Skeletal muscle satellite cell (primary cell): Measurements from ENCODE around the gene MEGF8.

ENCODE experiments used
- H3K27me3 ChIP-seq: 2 replicates; pipeline ENCODE4 v1.7.0; 2013; ENCODE audit warnings: low read length; ENCODE audit not compliant: control insufficient read depth, insufficient read depth
- H3K36me3 ChIP-seq: 2 replicates; pipeline ENCODE4 v1.7.0; 2013; ENCODE audit warnings: mild to moderate bottlenecking, control low read depth, low read length; ENCODE audit not compliant: insufficient read depth
- H3K4me1 ChIP-seq: 2 replicates; pipeline ENCODE4 v1.7.0; 2013; ENCODE audit warnings: low read length; ENCODE audit not compliant: control insufficient read depth, insufficient read depth
- H3K4me2 ChIP-seq: 2 replicates; pipeline ENCODE4 v1.7.0; 2013; ENCODE audit warnings: mild to moderate bottlenecking, low read length
- H3K4me3 ChIP-seq: 2 replicates; pipeline ENCODE4 v1.7.0; 2013; ENCODE audit warnings: low read length
- H3K9ac ChIP-seq: 2 replicates; pipeline ENCODE4 v1.7.0; 2013; ENCODE audit warnings: mild to moderate bottlenecking, low read depth, low read length, moderate library complexity
- H3K9me3 ChIP-seq: replicated peaks from 2 replicates; pipeline ENCODE4 v1.7.0; 2013; ENCODE audit warnings: mild to moderate bottlenecking, control low read depth, low read length

The MEGF8 gene

DNA sequence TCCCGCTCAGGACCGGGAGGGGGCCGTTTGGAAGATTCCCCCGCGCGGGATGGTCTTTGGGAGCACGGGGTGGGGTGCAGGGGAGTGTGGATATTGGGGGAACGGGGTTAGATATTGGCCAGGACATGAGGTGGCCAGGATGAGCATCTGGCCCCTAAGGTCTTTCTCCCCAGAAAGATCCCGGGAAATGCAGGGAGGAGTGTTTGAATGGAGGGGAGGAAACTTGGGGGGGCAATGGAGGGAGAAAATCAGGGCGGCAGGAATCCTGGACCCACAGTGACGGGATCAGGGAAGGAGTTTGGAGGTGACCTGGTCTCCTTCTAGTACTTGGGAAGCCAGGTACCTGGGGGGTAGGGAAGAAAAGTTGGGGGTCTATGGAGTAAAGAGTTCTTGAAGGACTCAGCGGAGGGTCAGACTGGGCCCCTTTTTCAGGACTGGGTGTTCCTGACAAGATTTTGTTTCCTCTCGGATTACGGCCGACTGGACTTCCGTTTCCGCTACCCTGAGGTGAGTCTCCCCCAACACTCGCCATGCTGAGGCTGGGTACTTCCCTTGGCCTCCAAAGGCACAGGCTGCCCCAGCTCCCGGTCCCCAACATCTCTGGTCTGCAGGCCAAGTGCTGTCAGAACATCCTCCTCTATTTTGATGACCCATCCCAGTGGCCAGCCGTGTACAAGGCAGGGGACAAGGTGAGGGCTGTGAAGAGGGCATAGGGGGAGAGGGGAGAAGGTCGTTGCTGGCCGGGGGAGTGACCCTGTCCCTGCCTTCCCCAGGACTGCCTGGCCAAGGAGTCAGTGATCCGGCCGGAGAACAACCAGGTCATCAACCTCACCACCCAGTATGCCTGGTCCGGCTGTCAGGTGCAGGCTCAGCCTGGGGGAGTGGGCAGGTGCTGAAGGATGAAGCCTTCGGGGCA, 11.3 kb upstream of the MEGF8 start:
- no peaks in the 10 kb centered on the region for H3K36me3 ChIP-seq
- peak overlapping the region; percentile 82 for H3K4me2 ChIP-seq
- peaks cover 19% of the 10 kb centered on the region for H3K4me1 ChIP-seq
- H3K27me3 ChIP-seq, result peaks cover 43% of the 10 kb centered on the region
- H3K9ac ChIP-seq, result no peak overlapping the region
- H3K4me3 ChIP-seq, result no peak overlapping the region
- no peaks in the 10 kb centered on the region for H3K9me3 ChIP-seq

DNA sequence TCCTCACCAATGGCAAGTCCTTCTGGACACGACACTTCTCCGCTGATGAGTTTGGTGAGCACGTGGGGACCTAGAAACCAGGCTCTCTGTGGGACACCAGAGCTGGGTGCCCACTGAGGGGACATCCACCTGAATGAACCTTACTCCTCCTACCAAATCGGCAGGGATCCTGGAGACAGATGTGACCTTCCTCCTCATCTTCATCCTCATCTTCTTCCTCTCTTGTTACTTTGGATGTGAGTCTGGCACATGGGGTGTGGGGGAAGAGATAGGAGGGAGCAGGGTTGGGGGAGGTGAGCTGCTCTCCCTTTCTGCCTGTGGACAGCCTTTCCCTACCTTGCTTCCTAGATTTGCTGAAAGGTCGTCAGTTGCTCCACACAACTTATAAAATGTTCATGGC, 10.4 kb upstream of the MEGF8 start:
- Histone ChIP-seq H3K9me3 (no peaks in the 10 kb centered on the region), H3K27me3 (peaks cover 43% of the 10 kb centered on the region), H3K4me2 (no peak overlapping the region), H3K9ac (no peak overlapping the region), H3K4me1 (peaks cover 19% of the 10 kb centered on the region), H3K36me3 (no peaks in the 10 kb centered on the region), H3K4me3 (no peak overlapping the region)

DNA sequence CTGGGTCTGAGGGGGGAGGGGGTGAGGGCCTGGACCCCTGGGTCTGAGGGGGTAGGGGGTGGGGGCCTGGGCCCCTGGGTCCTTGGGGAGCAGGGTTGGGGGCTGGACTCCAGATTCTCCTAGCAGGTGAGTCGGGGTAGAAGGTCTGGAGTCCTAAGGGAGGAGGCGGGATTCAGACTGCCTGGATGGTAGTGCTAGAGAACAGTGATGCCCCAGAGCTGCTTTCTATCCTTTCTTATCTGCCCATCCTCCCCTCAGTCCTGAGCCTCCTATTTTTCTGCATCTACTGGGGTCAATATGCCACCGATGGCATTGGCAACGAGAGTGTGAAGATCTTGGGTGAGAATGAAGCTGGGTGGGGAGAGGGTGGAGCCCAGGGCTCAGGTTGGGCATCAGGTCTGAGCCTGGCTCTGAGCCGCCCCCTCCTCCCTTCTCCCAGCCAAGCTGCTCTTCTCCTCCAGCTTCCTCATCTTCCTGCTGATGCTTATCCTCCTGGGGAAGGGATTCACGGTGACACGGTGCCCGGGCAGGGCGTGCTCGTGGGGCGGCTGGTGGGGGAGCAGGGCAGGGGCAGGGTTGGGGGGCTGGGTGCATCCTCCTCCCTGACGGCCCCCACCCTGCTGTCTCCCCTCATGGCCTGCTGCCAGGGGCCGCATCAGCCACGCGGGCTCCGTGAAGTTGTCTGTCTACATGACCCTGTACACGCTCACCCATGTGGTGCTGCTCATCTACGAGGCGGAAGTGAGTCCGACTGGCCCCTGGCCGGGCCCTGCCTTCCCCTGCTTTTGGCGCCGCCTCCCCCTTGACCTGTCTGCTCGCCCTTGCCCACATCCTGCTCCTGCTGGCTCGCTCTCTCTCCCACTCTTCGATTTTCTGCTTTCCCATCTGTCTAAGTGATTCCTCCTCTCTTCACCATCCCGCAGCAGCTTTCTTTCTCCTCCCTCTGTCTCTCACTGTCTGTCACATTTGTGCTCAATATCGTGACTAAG, 8.9 kb upstream of the MEGF8 start:
- H3K4me1 ChIP-seq, result peaks cover 19% of the 10 kb centered on the region
- no peak overlapping the region for H3K9ac ChIP-seq
- no peaks in the 10 kb centered on the region for H3K36me3 ChIP-seq
- H3K27me3 ChIP-seq, result peaks cover 35% of the 10 kb centered on the region
- H3K4me3 ChIP-seq, result no peak overlapping the region
- peak overlapping the region; percentile 55 for H3K4me2 ChIP-seq
- H3K9me3 ChIP-seq, result no peaks in the 10 kb centered on the region

DNA sequence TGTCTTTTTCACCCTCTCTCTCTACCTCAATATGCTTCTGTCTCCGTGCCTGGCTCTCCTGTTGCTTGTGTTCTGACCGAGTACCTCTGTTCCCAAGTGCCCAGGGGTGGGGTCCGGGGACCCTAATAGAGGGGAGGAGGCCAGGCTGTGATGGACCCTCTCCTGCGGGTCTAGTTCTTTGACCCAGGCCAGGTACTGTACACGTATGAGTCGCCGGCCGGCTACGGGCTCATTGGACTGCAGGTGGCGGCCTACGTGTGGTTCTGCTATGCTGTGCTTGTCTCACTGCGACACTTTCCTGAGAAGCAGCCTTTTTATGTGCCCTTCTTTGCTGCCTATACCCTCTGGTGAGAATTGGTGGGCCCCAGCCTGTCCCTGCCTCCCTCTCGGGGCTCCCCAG, 7.9 kb upstream of the MEGF8 start:
- Histone ChIP-seq H3K4me1 (peaks cover 19% of the 10 kb centered on the region), H3K27me3 (peaks cover 35% of the 10 kb centered on the region), H3K9me3 (no peaks in the 10 kb centered on the region)

DNA sequence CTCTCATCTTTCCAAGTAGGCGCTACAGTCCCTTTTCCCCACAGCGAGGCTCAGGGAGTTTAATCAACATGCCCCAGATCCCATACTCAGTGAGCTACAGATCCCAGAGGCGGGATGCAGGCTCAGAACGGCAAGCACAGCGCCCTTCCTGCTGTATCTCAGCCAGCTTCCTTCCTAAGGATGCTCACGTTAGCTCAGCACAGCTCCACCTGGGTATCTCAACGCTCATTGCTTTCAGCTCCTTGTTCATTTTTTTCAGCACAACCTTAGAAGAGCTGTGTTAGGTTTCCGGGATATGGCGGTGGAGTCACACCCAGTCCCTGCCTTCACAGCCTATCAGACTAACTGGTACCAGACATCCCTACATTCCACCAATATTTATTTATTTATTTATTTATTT, 3.1 kb upstream of the MEGF8 start:
- Histone ChIP-seq H3K9me3 (no peaks in the 10 kb centered on the region), H3K9ac (no peak overlapping the region), H3K4me1 (peaks cover 17% of the 10 kb centered on the region), H3K27me3 (peaks cover 31% of the 10 kb centered on the region), H3K4me3 (no peak overlapping the region), H3K36me3 (no peaks in the 10 kb centered on the region), H3K4me2 (no peak overlapping the region)

More for the DNA sequence above, 7.9 kb upstream of the MEGF8 start:
- H3K9ac ChIP-seq, result no peak overlapping the region
- H3K4me3 ChIP-seq, result no peak overlapping the region
- no peaks in the 10 kb centered on the region for H3K36me3 ChIP-seq
- no peak overlapping the region for H3K4me2 ChIP-seq

DNA sequence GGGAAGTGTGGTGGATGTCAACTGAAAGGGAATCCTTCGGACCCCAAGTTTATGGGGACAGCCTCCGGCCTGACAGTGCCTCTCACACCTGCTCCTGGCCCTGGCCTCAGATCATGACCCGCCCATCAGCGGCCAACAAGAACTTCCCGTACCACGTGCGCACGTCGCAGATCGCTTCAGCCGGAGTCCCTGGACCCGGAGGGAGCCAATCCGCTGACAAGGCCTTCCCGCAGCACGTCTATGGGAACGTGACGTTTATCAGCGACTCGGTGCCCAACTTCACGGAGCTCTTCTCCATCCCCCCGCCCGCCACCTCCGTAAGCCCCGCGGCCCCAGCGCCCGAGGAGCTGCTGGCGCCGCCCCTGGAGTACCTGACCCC, 2.0 kb upstream of the MEGF8 start:
- Histone ChIP-seq H3K9ac (no peak overlapping the region), H3K4me1 (peaks cover 16% of the 10 kb centered on the region), H3K9me3 (no peaks in the 10 kb centered on the region), H3K36me3 (no peaks in the 10 kb centered on the region), H3K4me2 (no peak overlapping the region), H3K27me3 (peaks cover 31% of the 10 kb centered on the region), H3K4me3 (no peak overlapping the region)

DNA sequence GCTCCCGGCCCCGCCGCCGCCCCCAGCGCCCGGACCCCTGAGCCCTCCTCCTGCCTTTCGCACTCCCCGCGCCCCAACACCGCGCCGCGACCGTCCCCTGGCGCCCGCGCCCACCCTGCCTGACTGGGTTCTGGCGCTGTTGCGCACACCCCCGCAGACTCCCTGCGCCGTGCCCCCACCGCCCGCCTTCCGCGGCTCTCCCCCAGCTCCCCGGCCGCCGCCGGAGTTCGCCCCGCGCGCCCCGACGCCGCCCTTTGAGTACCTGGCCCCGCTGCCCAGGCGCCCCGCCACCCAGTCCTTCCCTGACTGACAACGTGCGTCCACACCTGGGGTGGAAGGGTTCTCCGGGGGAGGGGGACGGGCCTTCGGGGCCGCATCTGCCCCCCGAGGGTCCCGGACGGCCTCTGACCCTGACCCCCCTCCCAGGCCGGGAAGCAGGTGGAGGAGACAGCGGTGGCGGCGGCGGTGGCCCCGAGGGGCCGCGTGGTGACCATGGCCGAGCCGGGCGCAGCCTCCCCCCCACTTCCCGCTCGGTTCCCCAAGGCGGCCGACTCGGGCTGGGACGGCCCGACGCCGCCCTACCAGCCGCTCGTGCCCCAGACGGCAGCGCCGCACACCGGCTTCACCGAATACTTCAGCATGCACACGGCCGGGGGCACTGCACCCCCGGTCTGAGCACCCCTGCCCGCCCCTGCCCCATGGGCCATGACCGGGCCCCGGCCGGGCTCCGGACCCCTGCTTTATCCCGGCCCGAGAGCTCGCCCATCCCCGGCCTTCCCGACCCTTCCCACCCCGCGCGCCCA, 1.4 kb upstream of the MEGF8 start:
- Histone ChIP-seq H3K9me3 (no peaks in the 10 kb centered on the region), H3K36me3 (no peaks in the 10 kb centered on the region), H3K9ac (no peak overlapping the region), H3K4me2 (peak overlapping the region; percentile 73), H3K27me3 (peaks cover 31% of the 10 kb centered on the region), H3K4me1 (peaks cover 16% of the 10 kb centered on the region), H3K4me3 (no peak overlapping the region)

DNA sequence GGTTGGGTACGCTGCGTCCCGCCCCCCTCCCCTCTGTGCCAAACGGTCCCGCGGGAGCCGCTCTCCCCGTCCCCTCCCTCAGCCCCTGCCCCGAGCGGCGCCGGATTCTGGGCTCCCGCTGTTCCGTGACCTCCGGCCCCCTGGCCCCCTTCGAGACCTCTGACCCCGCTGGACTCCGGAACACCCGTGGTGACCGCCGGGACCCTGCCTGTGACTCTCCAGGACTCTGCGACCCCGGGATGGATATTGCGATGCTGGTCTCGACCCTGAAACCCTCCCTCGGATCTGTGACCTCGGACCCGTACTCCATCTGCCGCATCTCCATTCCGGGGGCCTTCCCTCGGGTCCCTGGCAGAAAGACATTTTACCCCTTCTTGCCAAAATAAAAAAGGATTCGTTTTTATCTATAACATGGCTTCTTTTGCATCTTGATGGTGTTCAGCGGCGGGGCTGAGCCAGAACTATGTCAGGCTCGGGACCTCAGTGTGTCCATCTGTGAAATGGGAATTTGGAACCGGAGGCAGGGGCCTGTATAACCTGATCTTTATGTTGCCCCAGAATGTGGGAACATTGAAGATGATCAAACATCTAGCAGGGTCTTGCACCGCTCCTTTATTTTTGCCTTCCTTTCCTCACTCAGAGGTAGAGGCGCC, 654 bp upstream of the MEGF8 start:
- H3K9ac ChIP-seq, result no peak overlapping the region

DNA sequence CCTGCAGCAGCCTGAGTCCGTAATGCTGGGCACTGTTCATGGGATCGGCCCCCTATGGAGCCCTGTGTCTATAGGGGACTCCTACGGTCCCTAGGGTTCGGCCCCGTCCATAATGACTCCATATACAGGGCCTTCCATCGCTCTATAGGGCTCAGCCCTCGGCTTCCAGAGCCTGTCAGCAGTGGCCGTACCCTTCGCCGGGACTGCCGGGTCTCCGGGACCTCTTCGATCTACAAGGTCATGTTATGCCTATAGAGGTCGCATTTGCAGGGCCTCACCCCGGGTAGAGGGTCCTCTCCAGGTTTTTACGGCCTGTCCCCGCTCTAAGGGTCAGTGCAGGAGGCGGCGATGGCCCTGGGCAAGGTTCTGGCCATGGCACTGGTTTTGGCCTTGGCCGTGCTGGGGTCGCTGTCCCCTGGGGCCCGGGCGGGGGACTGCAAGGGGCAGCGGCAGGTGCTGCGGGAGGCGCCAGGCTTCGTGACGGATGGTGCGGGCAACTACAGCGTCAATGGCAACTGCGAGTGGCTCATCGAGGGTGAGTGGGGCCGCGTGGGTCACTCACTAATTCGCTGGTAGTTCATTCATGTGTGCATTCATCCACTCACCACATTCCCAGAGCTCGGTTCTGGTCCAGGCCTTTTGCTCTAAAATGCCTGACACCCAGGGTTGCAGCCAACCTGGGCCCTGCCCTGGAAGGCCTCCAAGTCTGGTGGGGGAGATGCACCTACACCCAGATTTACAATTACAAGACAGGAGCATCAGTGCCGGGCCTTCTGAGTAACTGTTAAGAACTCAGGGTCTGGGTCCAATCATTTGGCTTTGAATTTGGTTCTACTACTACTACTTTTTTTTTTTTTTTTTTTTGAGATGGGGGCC, 699 bp downstream of the MEGF8 start:
- H3K9me3 ChIP-seq, result no peaks in the 10 kb centered on the region
- H3K36me3 ChIP-seq, result no peaks in the 10 kb centered on the region
- H3K27me3 ChIP-seq, result peaks cover 31% of the 10 kb centered on the region
- H3K4me1 ChIP-seq, result peaks cover 16% of the 10 kb centered on the region
- H3K4me3 ChIP-seq, result peak overlapping the region; percentile 92
- H3K9ac ChIP-seq, result peak overlapping the region; percentile 96
- peak overlapping the region; percentile 100 for H3K4me2 ChIP-seq

More for the DNA sequence above, 654 bp upstream of the MEGF8 start:
- no peaks in the 10 kb centered on the region for H3K36me3 ChIP-seq
- peak overlapping the region; percentile 2 for H3K4me3 ChIP-seq
- H3K27me3 ChIP-seq, result peaks cover 31% of the 10 kb centered on the region
- peaks cover 16% of the 10 kb centered on the region for H3K4me1 ChIP-seq
- H3K9me3 ChIP-seq, result no peaks in the 10 kb centered on the region
- peak overlapping the region; percentile 73 for H3K4me2 ChIP-seq

DNA sequence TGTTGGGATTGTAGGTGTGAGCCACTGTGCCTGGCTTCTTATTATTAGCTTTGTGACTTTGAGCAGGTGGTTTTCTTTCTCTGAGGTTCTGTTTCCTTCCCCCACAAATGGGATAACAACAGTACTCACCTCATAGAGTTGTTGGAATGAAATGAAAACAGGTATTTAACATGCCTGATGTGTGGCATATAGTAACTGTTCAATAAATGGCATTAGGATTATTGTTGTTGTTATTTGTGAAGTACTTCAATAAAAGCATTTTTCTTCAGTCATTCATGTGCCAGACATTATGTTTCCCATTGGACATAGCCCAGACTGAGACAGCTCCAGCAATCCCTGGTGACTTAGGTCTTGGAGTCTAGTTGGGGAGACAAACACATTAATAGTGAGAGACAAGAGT, 1.5 kb downstream of the MEGF8 start:
- no peak overlapping the region for H3K4me3 ChIP-seq

More for the DNA sequence above, 1.5 kb downstream of the MEGF8 start:
- Histone ChIP-seq H3K9me3 (no peaks in the 10 kb centered on the region), H3K27me3 (peaks cover 26% of the 10 kb centered on the region), H3K36me3 (no peaks in the 10 kb centered on the region), H3K4me2 (peak overlapping the region; percentile 100), H3K4me1 (peaks cover 16% of the 10 kb centered on the region), H3K9ac (no peak overlapping the region)
